ENCODE results near the gene AKR7A2.

The AKR7A2 gene

DNA sequence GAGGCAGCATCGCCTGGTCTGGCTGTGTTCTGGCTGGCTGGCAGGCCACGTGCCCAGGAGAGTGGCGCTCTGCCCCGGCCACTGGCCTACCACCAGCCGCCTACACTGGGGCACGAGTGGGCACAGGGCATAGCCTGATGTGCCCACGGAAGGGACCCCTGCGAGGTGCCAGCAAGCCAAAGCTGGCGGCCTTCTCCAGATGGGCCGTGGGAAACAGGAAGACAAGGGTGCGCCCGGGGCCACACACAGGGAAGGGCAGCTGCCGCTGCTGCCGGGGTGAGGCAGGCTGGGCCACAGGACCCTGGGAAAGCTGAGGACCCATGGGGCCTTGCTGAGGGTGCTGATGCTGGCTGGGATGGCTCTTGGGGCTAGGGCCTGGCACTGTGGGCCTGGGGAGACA, 40.9 kb upstream of the AKR7A2 start:
- Histone ChIP-seq H3K79me2 (ENCODE audit: insufficient read depth, low read length) (no peaks in the 10 kb centered on the region), H3K9me2 (replicated peaks; ENCODE audit: insufficient read depth, low read length) (no peaks in the 10 kb centered on the region), H3K36me3 (ENCODE audit: low read length) (no peaks in the 10 kb centered on the region), H2AFZ (ENCODE audit: low read depth, low read length, severe bottlenecking) (no peak overlapping the region), H3K27ac (ENCODE audit: low read depth, low read length) (no peak overlapping the region), H3K4me2 (ENCODE audit: low read depth, low read length, poor library complexity, severe bottlenecking) (no peak overlapping the region), H3K4me3 (ENCODE audit: insufficient read depth, low read length, poor library complexity, severe bottlenecking) (no peak overlapping the region), H3K9me3 (ENCODE audit: insufficient read depth, low read length) (no peaks in the 10 kb centered on the region), H3K27me3 (ENCODE audit: low read length) (no peaks in the 10 kb centered on the region), H3F3A (ENCODE audit: insufficient read depth) (no peaks in the 10 kb centered on the region), H4K20me1 (ENCODE audit: low read depth, low read length) (no peaks in the 10 kb centered on the region), H3K9ac (ENCODE audit: low read length) (no peak overlapping the region)
- TF ChIP-seq EZH2phosphoT487 (conservative IDR thresholded peaks at IDR 0.05; ENCODE audit: low read length): no peak
- TF ChIP-seq, protein P1, sequence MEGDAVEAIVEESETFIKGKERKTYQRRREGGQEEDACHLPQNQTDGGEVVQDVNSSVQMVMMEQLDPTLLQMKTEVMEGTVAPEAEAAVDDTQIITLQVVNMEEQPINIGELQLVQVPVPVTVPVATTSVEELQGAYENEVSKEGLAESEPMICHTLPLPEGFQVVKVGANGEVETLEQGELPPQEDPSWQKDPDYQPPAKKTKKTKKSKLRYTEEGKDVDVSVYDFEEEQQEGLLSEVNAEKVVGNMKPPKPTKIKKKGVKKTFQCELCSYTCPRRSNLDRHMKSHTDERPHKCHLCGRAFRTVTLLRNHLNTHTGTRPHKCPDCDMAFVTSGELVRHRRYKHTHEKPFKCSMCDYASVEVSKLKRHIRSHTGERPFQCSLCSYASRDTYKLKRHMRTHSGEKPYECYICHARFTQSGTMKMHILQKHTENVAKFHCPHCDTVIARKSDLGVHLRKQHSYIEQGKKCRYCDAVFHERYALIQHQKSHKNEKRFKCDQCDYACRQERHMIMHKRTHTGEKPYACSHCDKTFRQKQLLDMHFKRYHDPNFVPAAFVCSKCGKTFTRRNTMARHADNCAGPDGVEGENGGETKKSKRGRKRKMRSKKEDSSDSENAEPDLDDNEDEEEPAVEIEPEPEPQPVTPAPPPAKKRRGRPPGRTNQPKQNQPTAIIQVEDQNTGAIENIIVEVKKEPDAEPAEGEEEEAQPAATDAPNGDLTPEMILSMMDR (IDR thresholded peaks at IDR 0.05; ENCODE audit: insufficient read depth, low read length, poor library complexity, severe bottlenecking): no peak

DNA sequence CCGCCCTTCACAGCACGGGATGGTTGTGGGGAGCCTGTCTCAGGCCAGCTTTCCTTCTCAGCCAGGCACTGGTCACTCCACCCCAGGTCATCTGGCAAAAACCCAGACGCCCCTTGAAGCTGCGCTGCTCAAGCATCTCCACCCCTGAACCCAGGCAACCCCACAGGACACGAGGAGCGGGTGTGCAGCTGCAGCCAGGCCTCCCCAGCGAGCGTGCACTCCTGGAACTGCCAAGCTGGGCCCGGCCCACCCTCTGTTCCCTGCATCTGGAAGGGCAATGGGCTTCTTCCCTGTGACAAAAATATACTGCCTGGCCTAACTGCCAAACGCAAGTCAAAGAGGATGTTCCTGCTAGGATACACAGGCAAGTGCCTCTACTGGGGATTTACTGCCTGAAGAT, 39.9 kb upstream of the AKR7A2 start:
- no peak overlapping the region for H3K27ac ChIP-seq (ENCODE audit: low read depth, low read length)
- no peak overlapping the region for H2AFZ ChIP-seq (ENCODE audit: low read depth, low read length, severe bottlenecking)
- H3K27me3 ChIP-seq (ENCODE audit: low read length): no peaks in the 10 kb centered on the region
- no peaks in the 10 kb centered on the region for H4K20me1 ChIP-seq (ENCODE audit: low read depth, low read length)
- H3F3A ChIP-seq (ENCODE audit: insufficient read depth): no peaks in the 10 kb centered on the region
- H3K9me3 ChIP-seq (ENCODE audit: insufficient read depth, low read length): no peaks in the 10 kb centered on the region
- H3K36me3 ChIP-seq (ENCODE audit: low read length): no peaks in the 10 kb centered on the region
- no peak overlapping the region for H3K4me3 ChIP-seq (ENCODE audit: insufficient read depth, low read length, poor library complexity, severe bottlenecking)
- no peak overlapping the region for H3K9ac ChIP-seq (ENCODE audit: low read length)
- no peaks in the 10 kb centered on the region for H3K9me2 ChIP-seq (replicated peaks; ENCODE audit: insufficient read depth, low read length)
- no peak overlapping the region for H3K4me2 ChIP-seq (ENCODE audit: low read depth, low read length, poor library complexity, severe bottlenecking)
- no peaks in the 10 kb centered on the region for H3K79me2 ChIP-seq (ENCODE audit: insufficient read depth, low read length)
- TF ChIP-seq EZH2phosphoT487 (conservative IDR thresholded peaks at IDR 0.05; ENCODE audit: low read length): no peak
- TF ChIP-seq, protein P1 (IDR thresholded peaks at IDR 0.05; ENCODE audit: insufficient read depth, low read length, poor library complexity, severe bottlenecking): no peak

DNA sequence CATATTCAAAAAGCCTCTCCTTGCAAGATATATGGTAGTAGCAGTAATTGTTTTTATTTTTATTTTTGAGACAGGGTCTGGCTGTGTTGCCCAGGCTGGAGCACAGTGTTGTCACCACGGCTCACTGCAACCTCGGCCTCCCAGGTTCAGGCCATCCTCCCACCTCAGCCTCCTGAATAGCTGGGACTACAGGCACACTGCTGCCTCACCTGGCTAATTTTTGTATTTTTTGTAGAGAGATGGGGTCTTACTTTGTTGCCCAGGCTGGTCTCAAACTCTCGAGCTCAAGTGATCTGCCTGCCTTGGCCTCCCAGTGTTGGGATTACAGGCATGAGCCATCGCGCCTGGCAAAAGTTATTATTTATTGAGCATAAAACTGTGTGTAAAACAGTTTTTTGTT, 38.6 kb upstream of the AKR7A2 start:
- H3K4me3 ChIP-seq (ENCODE audit: insufficient read depth, low read length, poor library complexity, severe bottlenecking): no peak overlapping the region
- TF ChIP-seq, protein P1 (IDR thresholded peaks at IDR 0.05; ENCODE audit: insufficient read depth, low read length, poor library complexity, severe bottlenecking): no peak
- TF ChIP-seq EZH2phosphoT487 (conservative IDR thresholded peaks at IDR 0.05; ENCODE audit: low read length): no peak
- H3K4me2 ChIP-seq (ENCODE audit: low read depth, low read length, poor library complexity, severe bottlenecking): no peak overlapping the region
- H3K27ac ChIP-seq (ENCODE audit: low read depth, low read length): no peak overlapping the region
- no peak overlapping the region for H3K9ac ChIP-seq (ENCODE audit: low read length)
- no peaks in the 10 kb centered on the region for H3K36me3 ChIP-seq (ENCODE audit: low read length)
- H3K79me2 ChIP-seq (ENCODE audit: insufficient read depth, low read length): no peaks in the 10 kb centered on the region
- no peaks in the 10 kb centered on the region for H3K9me3 ChIP-seq (ENCODE audit: insufficient read depth, low read length)
- no peaks in the 10 kb centered on the region for H3F3A ChIP-seq (ENCODE audit: insufficient read depth)
- no peaks in the 10 kb centered on the region for H4K20me1 ChIP-seq (ENCODE audit: low read depth, low read length)
- no peak overlapping the region for H2AFZ ChIP-seq (ENCODE audit: low read depth, low read length, severe bottlenecking)
- no peaks in the 10 kb centered on the region for H3K27me3 ChIP-seq (ENCODE audit: low read length)
- no peaks in the 10 kb centered on the region for H3K9me2 ChIP-seq (replicated peaks; ENCODE audit: insufficient read depth, low read length)
